HCT116 (cell line): ENCODE data around the gene ZNF107. TPM values are rescaled to one million over a fixed set of nuclear protein-coding genes. Genes with fewer than 3 reads are reported as not detected.
A peak's percentile ranks its signal among the peaks of the same experiment; 100 is the strongest.

Source experiments
- ATAC-seq: fragments of 200-7000 bp; cut with Tn5 transposase; 2 replicates; pipeline ENCODE4 v1.9.1; 2020; ENCODE audit warnings: mild to moderate bottlenecking, moderate library complexity
- BruUV-seq: library from RNA; stranded (reverse); fragments of 400-500 nt; replicated peaks from 2 replicates; lab custom pipeline; 2021; lab: Mats Ljungman, UMichigan
- CTCF ChIA-PET: fragments of 300-600 bp; sonication (Branson Sonifier 250); formaldehyde crosslinking; loops from one replicate; lab custom pipeline; 2021; ENCODE audit warnings: antibody characterized with exemption; lab: Charles Lee
- POLR2A ChIA-PET: fragments of 300-600, 350-600 bp; sonication (Branson Sonifier 250); formaldehyde crosslinking; loops from one replicate; lab custom pipeline; 2021; ENCODE audit warnings: antibody characterized with exemption; lab: Charles Lee
- RAD21 ChIA-PET, 2 experiments: fragments of 300-600 bp; sonication (Branson Sonifier 250); formaldehyde crosslinking; loops; one replicate each; lab custom pipeline; 2023; ENCODE audit warnings: low total read pairs in 2 of 2; ENCODE audit not compliant: uncharacterized antibody in 2 of 2, unreplicated experiment in 2 of 2, low non-redundant PET in 1 of 2; lab: Charles Lee
- DNase-seq: peaks from one replicate; pipeline ENCODE4 v3.0.0-alpha.2; 2010; ENCODE audit warnings: low read depth, low spot score
- H2AFZ ChIP-seq: fragments of 200-600 bp; shearing (Covaris generic), sonication (generic); 2 replicates; pipeline ENCODE4 v1.6.1; 2017; ENCODE audit warnings: low read depth, mixed run types, mixed read lengths, antibody characterized with exemption, low read length; ENCODE audit not compliant: poor library complexity, severe bottlenecking
- H3K27ac ChIP-seq: 2 replicates; pipeline ENCODE4 v1.5.1; 2012; ENCODE audit warnings: low read depth, low read length
- H3K27me3 ChIP-seq: fragments of 200-600 bp; sonication (generic); 2 replicates; pipeline ENCODE4 v1.6.1; 2016; ENCODE audit warnings: mixed run types, low read length, mixed read lengths; ENCODE audit not compliant: insufficient read depth
- H3K36me3 ChIP-seq, 2 experiments: fragments of 200-500 bp in 1 of 2; fragments of 200-600 bp in 1 of 2; sonication (Bioruptor generic) in 1 of 2; sonication (generic) in 1 of 2; 2 replicates each; pipeline versions ENCODE4 v1.5.1 to v1.6.1; 2014 to 2016; ENCODE audit warnings: low read length in 2 of 2, inconsistent platforms in 1 of 2, mixed read lengths in 1 of 2, mixed run types in 1 of 2; ENCODE audit not compliant: insufficient read depth in 2 of 2, control insufficient read depth in 1 of 2
- H3K4me1 ChIP-seq, 2 experiments: fragments of 200-600 bp in 1 of 2; sonication (generic) in 1 of 2; 2 replicates each; pipeline versions ENCODE4 v1.5.1 to v1.6.1; 2012 to 2017; ENCODE audit warnings: low read length in 2 of 2, inconsistent platforms in 1 of 2, mild to moderate bottlenecking in 1 of 2, mixed read lengths in 1 of 2, mixed run types in 1 of 2, moderate library complexity in 1 of 2; ENCODE audit not compliant: insufficient read depth in 2 of 2, control insufficient read depth in 1 of 2
- H3K4me2 ChIP-seq: fragments of 200-600 bp; sonication (generic); 2 replicates; pipeline ENCODE4 v1.6.1; 2017; ENCODE audit warnings: mixed run types, low read length, mixed read lengths
- H3K4me3 ChIP-seq, 2 experiments: fragments of 200-600 bp in 1 of 2; sonication (generic) in 1 of 2; replicated peaks in 1 of 2; 2 replicates each; pipeline ENCODE4 v1.5.1; 2011 to 2016; ENCODE audit warnings: low read length in 2 of 2, control low read depth in 1 of 2, low read depth in 1 of 2, mild to moderate bottlenecking in 1 of 2, mixed read lengths in 1 of 2, mixed run types in 1 of 2
- H3K79me2 ChIP-seq: fragments of 200-600 bp; sonication (generic); 2 replicates; pipeline ENCODE4 v1.6.1; 2017; ENCODE audit warnings: mild to moderate bottlenecking, mixed run types, low read length, moderate library complexity, mixed read lengths; ENCODE audit not compliant: insufficient read depth
- H3K9ac ChIP-seq: fragments of 200-600 bp; sonication (generic); 2 replicates; pipeline ENCODE4 v1.6.1; 2016; ENCODE audit warnings: low read length, mixed read lengths
- H3K9me2 ChIP-seq: fragments of 200-600 bp; sonication (generic), shearing (Covaris generic); 2 replicates; pipeline ENCODE4 v1.6.1; 2017; ENCODE audit warnings: mixed run types, mild to moderate bottlenecking, moderate library complexity; ENCODE audit not compliant: insufficient read depth
- H3K9me3 ChIP-seq, 2 experiments: fragments of 200-500 bp in 1 of 2; fragments of 200-600 bp in 1 of 2; sonication (Bioruptor generic) in 1 of 2; sonication (generic) in 1 of 2; 2 replicates each; pipeline ENCODE4 v1.6.1; 2014 to 2017; ENCODE audit warnings: low read length in 2 of 2, mixed read lengths in 2 of 2, inconsistent platforms in 1 of 2, low read depth in 1 of 2, mild to moderate bottlenecking in 1 of 2, mixed run types in 1 of 2, moderate library complexity in 1 of 2; ENCODE audit not compliant: control insufficient read depth in 1 of 2, insufficient read depth in 1 of 2
- H4K20me1 ChIP-seq: fragments of 200-600 bp; sonication (generic), shearing (Covaris generic); 2 replicates; pipeline ENCODE4 v1.6.1; 2017; ENCODE audit warnings: mixed run types, mild to moderate bottlenecking, moderate library complexity; ENCODE audit not compliant: insufficient read depth
- ATF3 ChIP-seq: IDR thresholded peaks from 2 replicates; pipeline ENCODE4 v1.6.1; 2012
- CBX3 ChIP-seq: IDR thresholded peaks from 2 replicates; pipeline ENCODE4 v1.6.1; 2012; ENCODE audit warnings: low read depth
- CEBPB ChIP-seq: IDR thresholded peaks from 2 replicates; pipeline ENCODE4 v1.6.1; 2012; ENCODE audit warnings: low read depth
- EGR1 ChIP-seq: IDR thresholded peaks from 2 replicates; pipeline ENCODE4 v1.6.1; 2012; ENCODE audit warnings: low read depth
- ELF1 ChIP-seq: IDR thresholded peaks from 2 replicates; pipeline ENCODE4 v1.6.1; 2012; ENCODE audit warnings: low read depth, borderline replicate concordance
- FOSL1 ChIP-seq: IDR thresholded peaks from 2 replicates; pipeline ENCODE4 v1.6.1; 2012; ENCODE audit warnings: low read depth
- JUND ChIP-seq: IDR thresholded peaks from 2 replicates; pipeline ENCODE4 v1.6.1; 2012
- SIN3A ChIP-seq: IDR thresholded peaks from 2 replicates; pipeline ENCODE4 v1.6.1; 2012; ENCODE audit warnings: low read depth
- SP1 ChIP-seq: IDR thresholded peaks from 2 replicates; pipeline ENCODE4 v1.6.1; 2012; ENCODE audit warnings: low read depth
- TCF7L2 ChIP-seq: IDR thresholded peaks from 2 replicates; pipeline ENCODE4 v1.7.0; 2011; ENCODE audit warnings: borderline replicate concordance, inconsistent platforms; ENCODE audit not compliant: insufficient read depth, insufficient read length; ENCODE audit errors: extremely low read depth
- ZBTB33 ChIP-seq: IDR thresholded peaks from 2 replicates; pipeline ENCODE4 v1.6.1; 2011; ENCODE audit warnings: mild to moderate bottlenecking, low read length, moderate library complexity; ENCODE audit not compliant: insufficient replicate concordance; ENCODE audit errors: extremely low read depth
- ZFX ChIP-seq: fragments of 450-650 bp; IDR thresholded peaks from 2 replicates; pipeline ENCODE4 v1.6.1; 2017
- ZNF274 ChIP-seq: fragments of 200-500 bp; sonication (Bioruptor generic); IDR thresholded peaks from 2 replicates; pipeline ENCODE4 v1.6.1; 2014; ENCODE audit warnings: mild to moderate bottlenecking, low read depth, low read length, inconsistent platforms
- intact Hi-C: fragments of 100-400 bp; cut with micrococcal nuclease; formaldehyde crosslinking; loops from 2 replicates; pipeline ENCODE4 v1.10.0; 2022
- total RNA-seq: library from RNA; stranded (reverse); gene quantifications from one replicate; pipeline ENCODE4 v1.2.1, GENCODE V29; 2021; ENCODE audit not compliant: unreplicated experiment
- TF ChIP-seq, protein P1 (sequence below): IDR thresholded peaks from 2 replicates; pipeline ENCODE4 v1.6.1; 2012; ENCODE audit warnings: low read depth

Gene ZNF107
- total RNA-seq, 1 experiment from 2014 or later, result 6.2 TPM

GRCh38 chr7:64686493-64687184 lies 20.7 kb downstream of the ZNF107 start:
- Histone ChIP-seq H4K20me1 (no peaks in the 10 kb centered on the region), H3K27me3 (no peaks in the 10 kb centered on the region), H3K27ac (peak overlapping the region; percentile 15; the same call in 1 of the 2 replicates), H3K9ac (no peak overlapping the region), H2AFZ (no peak overlapping the region), H3K36me3 (peaks cover 4 to 19% of the 10 kb centered on the region in 2 experiments; a peak in 3 of 4 replicates), H3K9me2 (no peaks in the 10 kb centered on the region), H3K4me1 (peaks cover 0 to 8% of the 10 kb centered on the region in 2 experiments; a peak in 1 of 4 replicates), H3K79me2 (peaks cover 16% of the 10 kb centered on the region; the same call in 1 of the 2 replicates), H3K4me3 (no peak overlapping the region), H3K4me2 (no peak overlapping the region), H3K9me3 (peaks cover 0 to 4% of the 10 kb centered on the region in 2 experiments; a peak in 1 of 4 replicates)
- ChIA-PET RAD21 (no interaction called here), CTCF (no interaction called here), POLR2A (no interaction called here)
- intact Hi-C loops, result loop anchor here (5.0 kb wide), 1 partner anchor 41 kb away; no protein-coding TSS in a partner anchor
- TF ChIP-seq SP1 (peak; percentile 15; the same call in 1 of the 2 replicates), EGR1 (no peak), SIN3A (no peak), FOSL1 (no peak), ZNF274 (no peak), ATF3 (no peak)
- no peak for ATAC-seq
- no peak for DNase-seq
- BruUV-seq, result no TSS peak

- RAD21 ChIA-PET, result no interaction called here
- Histone ChIP-seq H2AFZ (no peak overlapping the region), H3K9me3 (peaks cover 0 to 4% of the 10 kb centered on the region in 2 experiments; a peak in 1 of 4 replicates), H3K4me2 (no peak overlapping the region), H4K20me1 (no peaks in the 10 kb centered on the region), H3K27me3 (no peaks in the 10 kb centered on the region), H3K9me2 (no peaks in the 10 kb centered on the region), H3K4me1 (peaks cover 0 to 8% of the 10 kb centered on the region in 2 experiments; a peak in 1 of 4 replicates), H3K27ac (no peak overlapping the region), H3K36me3 (peaks cover 10 to 24% of the 10 kb centered on the region in 2 experiments; a peak in 3 of 4 replicates), H3K4me3 (no peak overlapping the region), H3K9ac (no peak overlapping the region), H3K79me2 (peaks cover 16% of the 10 kb centered on the region; the same call in 1 of the 2 replicates)
- no peak for ATAC-seq
- CTCF ChIA-PET, result no interaction called here
- intact Hi-C loops, result loop anchor here (5.0 kb wide), 1 partner anchor 40 kb away; no protein-coding TSS in a partner anchor
- DNase-seq, result no peak
- no TSS peak for BruUV-seq
- POLR2A ChIA-PET, result no interaction called here
- TF ChIP-seq CBX3, result no peak
- no peak for TF ChIP-seq SP1
- no peak for TF ChIP-seq FOSL1
- TF ChIP-seq TCF7L2, result no peak
- no peak for TF ChIP-seq ZBTB33
- TF ChIP-seq CEBPB, result no peak
- TF ChIP-seq, protein P1, sequence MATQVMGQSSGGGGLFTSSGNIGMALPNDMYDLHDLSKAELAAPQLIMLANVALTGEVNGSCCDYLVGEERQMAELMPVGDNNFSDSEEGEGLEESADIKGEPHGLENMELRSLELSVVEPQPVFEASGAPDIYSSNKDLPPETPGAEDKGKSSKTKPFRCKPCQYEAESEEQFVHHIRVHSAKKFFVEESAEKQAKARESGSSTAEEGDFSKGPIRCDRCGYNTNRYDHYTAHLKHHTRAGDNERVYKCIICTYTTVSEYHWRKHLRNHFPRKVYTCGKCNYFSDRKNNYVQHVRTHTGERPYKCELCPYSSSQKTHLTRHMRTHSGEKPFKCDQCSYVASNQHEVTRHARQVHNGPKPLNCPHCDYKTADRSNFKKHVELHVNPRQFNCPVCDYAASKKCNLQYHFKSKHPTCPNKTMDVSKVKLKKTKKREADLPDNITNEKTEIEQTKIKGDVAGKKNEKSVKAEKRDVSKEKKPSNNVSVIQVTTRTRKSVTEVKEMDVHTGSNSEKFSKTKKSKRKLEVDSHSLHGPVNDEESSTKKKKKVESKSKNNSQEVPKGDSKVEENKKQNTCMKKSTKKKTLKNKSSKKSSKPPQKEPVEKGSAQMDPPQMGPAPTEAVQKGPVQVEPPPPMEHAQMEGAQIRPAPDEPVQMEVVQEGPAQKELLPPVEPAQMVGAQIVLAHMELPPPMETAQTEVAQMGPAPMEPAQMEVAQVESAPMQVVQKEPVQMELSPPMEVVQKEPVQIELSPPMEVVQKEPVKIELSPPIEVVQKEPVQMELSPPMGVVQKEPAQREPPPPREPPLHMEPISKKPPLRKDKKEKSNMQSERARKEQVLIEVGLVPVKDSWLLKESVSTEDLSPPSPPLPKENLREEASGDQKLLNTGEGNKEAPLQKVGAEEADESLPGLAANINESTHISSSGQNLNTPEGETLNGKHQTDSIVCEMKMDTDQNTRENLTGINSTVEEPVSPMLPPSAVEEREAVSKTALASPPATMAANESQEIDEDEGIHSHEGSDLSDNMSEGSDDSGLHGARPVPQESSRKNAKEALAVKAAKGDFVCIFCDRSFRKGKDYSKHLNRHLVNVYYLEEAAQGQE, result no peak
- TF ChIP-seq JUND, result no peak
- TF ChIP-seq ELF1, result no peak
- no peak for TF ChIP-seq SIN3A
- TF ChIP-seq ZFX, result no peak
Measured at GRCh38 chr7:64687249-64687648, 21.3 kb downstream of the ZNF107 start.
